CD4-positive, alpha-beta T cell (primary cell): ENCODE measurements around the gene PNMA6E. TPM values are rescaled to one million over a fixed set of nuclear protein-coding genes. Genes with fewer than 3 reads are reported as not detected.

ENCODE experiments used
- ATAC-seq: fragments of 200-7000 bp; cut with Tn5 transposase; one replicate; pipeline ENCODE4 v1.10.0; 2022; ENCODE audit warnings: mild to moderate bottlenecking; ENCODE audit not compliant: poor library complexity
- CTCF ChIA-PET: fragments of 350-600 bp; sonication (Branson Sonifier 250); formaldehyde crosslinking; loops from one replicate; lab custom pipeline; 2021; ENCODE audit warnings: antibody characterized with exemption, inconsistent platforms; lab: Charles Lee
- POLR2A ChIA-PET: fragments of 350-600 bp; sonication (Branson Sonifier 250); formaldehyde crosslinking; loops from one replicate; lab custom pipeline; 2021; ENCODE audit warnings: antibody characterized with exemption, inconsistent platforms; lab: Charles Lee
- DNase-seq, 14 experiments: peaks; one replicate each; pipeline ENCODE4 v3.0.0-alpha.2; 2013 to 2020; ENCODE audit warnings: mixed read lengths in 2 of 14
- H3K27ac ChIP-seq, 2 donors: one replicate each; pipeline versions ENCODE4 v1.5.1 to v1.7.0; 2013; ENCODE audit warnings: low read length in 2 of 2, low read depth in 1 of 2, mild to moderate bottlenecking in 1 of 2
- H3K27me3 ChIP-seq, 2 experiments: 1 replicate in 1 of 2; 2 replicates in 1 of 2; pipeline versions ENCODE4 v1.6.1 to v1.7.0; 2013; ENCODE audit warnings: low read length in 2 of 2, control low read depth in 1 of 2, mild to moderate bottlenecking in 1 of 2, moderate library complexity in 1 of 2; ENCODE audit not compliant: insufficient read depth in 2 of 2, control insufficient read depth in 1 of 2
- H3K36me3 ChIP-seq: one replicate; pipeline ENCODE4 v1.6.1; 2013; ENCODE audit warnings: low read length, control low read depth; ENCODE audit not compliant: insufficient read depth
- H3K4me1 ChIP-seq: one replicate; pipeline ENCODE4 v1.6.1; 2013; ENCODE audit warnings: low read length, control low read depth; ENCODE audit not compliant: insufficient read depth
- H3K4me3 ChIP-seq: one replicate; pipeline ENCODE4 v1.5.1; 2013; ENCODE audit warnings: mild to moderate bottlenecking, low read length, moderate library complexity
- H3K9me3 ChIP-seq, 2 experiments: 1 replicate in 1 of 2; 2 replicates in 1 of 2; pipeline versions ENCODE4 v1.6.1 to v1.7.0; 2013; ENCODE audit warnings: low read length in 2 of 2, mild to moderate bottlenecking in 2 of 2, control low read depth in 1 of 2, moderate library complexity in 1 of 2; ENCODE audit not compliant: control insufficient read depth in 1 of 2, insufficient read depth in 1 of 2
- H3K27ac Mint-ChIP-seq: one replicate; pipeline ENCODE4 v1.8.0; 2020; ENCODE audit warnings: mixed read lengths
- H3K27me3 Mint-ChIP-seq: one replicate; pipeline ENCODE4 v1.8.0; 2021; ENCODE audit warnings: mixed read lengths
- H3K36me3 Mint-ChIP-seq: one replicate; pipeline ENCODE4 v1.8.0; 2021; ENCODE audit warnings: low read depth, mixed read lengths
- H3K4me1 Mint-ChIP-seq: one replicate; pipeline ENCODE4 v1.8.0; 2021; ENCODE audit warnings: low read depth, mixed read lengths
- H3K4me3 Mint-ChIP-seq: one replicate; pipeline ENCODE4 v1.8.0; 2020; ENCODE audit warnings: mild to moderate bottlenecking, mixed read lengths
- H3K9me3 Mint-ChIP-seq: one replicate; pipeline ENCODE4 v1.8.0; 2020; ENCODE audit warnings: mixed read lengths
- intact Hi-C, 2 experiments: fragments of 100-400 bp; cut with DNase I in 1 of 2; cut with micrococcal nuclease in 1 of 2; formaldehyde crosslinking; loops; one replicate each; pipeline versions ENCODE4 v1.15.1 to v1.9.0; 2023 to 2025; cut with DNase I, micrococcal nuclease
- total RNA-seq, 174 experiments: library from RNA in 2 of 174; stranded (reverse) in 2 of 174; gene quantifications; one replicate each; pipeline ENCODE4 v1.2.3 and lab custom pipeline; 2021 to 2026
- TF ChIP-seq, protein P1 (sequence below): fragments of 200-600 bp; IDR thresholded peaks from one replicate; pipeline ENCODE4 v1.8.0; 2022; ENCODE audit warnings: antibody characterized with exemption, mild to moderate bottlenecking

Gene PNMA6E
- total RNA-seq, 2 experiments from 2014 or later: not detected

DNA sequence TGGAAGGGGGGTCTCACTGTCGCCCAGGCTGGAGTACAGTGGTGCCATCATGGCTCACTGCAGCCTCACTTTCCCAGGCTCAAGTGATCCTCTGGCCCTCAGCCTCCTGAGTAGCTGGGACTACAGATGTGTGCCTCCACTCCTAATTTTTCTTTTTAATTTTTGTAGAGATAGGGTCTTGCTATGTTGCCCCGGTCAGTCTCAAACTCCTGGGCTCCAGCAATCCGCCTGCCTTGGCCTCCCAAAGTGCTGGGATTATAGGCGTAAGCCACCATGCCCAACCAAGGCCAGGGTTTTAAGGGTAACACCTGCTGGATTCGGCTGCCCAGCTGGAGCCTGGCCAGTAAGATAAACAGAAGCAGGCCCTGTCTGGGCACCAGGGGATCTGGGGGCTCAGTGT lies 41.3 kb upstream of the PNMA6E start:
- H3K27ac Mint-ChIP-seq: no peak overlapping the region
- H3K4me3 ChIP-seq: no peak overlapping the region
- intact Hi-C loops: no loop called here
- H3K36me3 Mint-ChIP-seq: no peaks in the 10 kb centered on the region
- CTCF ChIA-PET: no interaction called here
- H3K4me1 Mint-ChIP-seq: no peaks in the 10 kb centered on the region
- no peaks in the 10 kb centered on the region for H3K36me3 ChIP-seq
- no peaks in the 10 kb centered on the region for H3K27me3 ChIP-seq
- ATAC-seq (no peak), DNase-seq (no peak)
- TF ChIP-seq, protein P1, sequence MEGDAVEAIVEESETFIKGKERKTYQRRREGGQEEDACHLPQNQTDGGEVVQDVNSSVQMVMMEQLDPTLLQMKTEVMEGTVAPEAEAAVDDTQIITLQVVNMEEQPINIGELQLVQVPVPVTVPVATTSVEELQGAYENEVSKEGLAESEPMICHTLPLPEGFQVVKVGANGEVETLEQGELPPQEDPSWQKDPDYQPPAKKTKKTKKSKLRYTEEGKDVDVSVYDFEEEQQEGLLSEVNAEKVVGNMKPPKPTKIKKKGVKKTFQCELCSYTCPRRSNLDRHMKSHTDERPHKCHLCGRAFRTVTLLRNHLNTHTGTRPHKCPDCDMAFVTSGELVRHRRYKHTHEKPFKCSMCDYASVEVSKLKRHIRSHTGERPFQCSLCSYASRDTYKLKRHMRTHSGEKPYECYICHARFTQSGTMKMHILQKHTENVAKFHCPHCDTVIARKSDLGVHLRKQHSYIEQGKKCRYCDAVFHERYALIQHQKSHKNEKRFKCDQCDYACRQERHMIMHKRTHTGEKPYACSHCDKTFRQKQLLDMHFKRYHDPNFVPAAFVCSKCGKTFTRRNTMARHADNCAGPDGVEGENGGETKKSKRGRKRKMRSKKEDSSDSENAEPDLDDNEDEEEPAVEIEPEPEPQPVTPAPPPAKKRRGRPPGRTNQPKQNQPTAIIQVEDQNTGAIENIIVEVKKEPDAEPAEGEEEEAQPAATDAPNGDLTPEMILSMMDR: no peak
- POLR2A ChIA-PET: no interaction called here
- no peak overlapping the region for H3K27ac ChIP-seq
- peaks cover 7% of the 10 kb centered on the region for H3K27me3 Mint-ChIP-seq
- H3K4me1 ChIP-seq: no peaks in the 10 kb centered on the region
- no peaks in the 10 kb centered on the region for H3K9me3 Mint-ChIP-seq
- H3K4me3 Mint-ChIP-seq: no peak overlapping the region
- H3K9me3 ChIP-seq: no peaks in the 10 kb centered on the region

DNA sequence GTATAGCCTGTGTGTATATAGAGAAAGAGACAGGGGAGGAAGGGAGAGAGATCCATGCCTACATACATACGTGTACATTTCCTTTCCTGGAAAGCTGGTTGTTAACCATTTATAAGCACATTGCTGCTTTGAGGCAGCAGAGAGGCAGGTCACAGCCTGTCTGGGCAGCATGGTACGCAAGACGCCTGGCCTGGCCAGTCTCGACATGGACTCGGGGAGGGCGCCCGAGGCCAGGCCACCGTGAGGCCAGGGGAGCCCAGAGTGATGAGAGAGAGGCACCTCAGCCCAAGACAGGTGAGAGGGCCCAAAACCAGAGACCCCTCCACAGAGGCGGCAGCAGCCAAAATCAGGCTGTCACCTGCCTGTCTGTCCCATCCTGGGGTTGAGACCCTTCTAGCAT lies 40.8 kb upstream of the PNMA6E start:
- DNase-seq (no peak), ATAC-seq (no peak)
- no peaks in the 10 kb centered on the region for H3K36me3 ChIP-seq
- CTCF ChIA-PET: no interaction called here
- Mint-ChIP-seq H3K4me3 (no peak overlapping the region), H3K27ac (no peak overlapping the region), H3K36me3 (no peaks in the 10 kb centered on the region), H3K27me3 (peaks cover 7% of the 10 kb centered on the region), H3K4me1 (no peaks in the 10 kb centered on the region), H3K9me3 (no peaks in the 10 kb centered on the region)
- H3K4me1 ChIP-seq: no peaks in the 10 kb centered on the region
- no peaks in the 10 kb centered on the region for H3K27me3 ChIP-seq
- intact Hi-C loops: no loop called here
- H3K9me3 ChIP-seq: no peaks in the 10 kb centered on the region
- H3K4me3 ChIP-seq: no peak overlapping the region
- H3K27ac ChIP-seq: no peak overlapping the region
- POLR2A ChIA-PET: no interaction called here
- TF ChIP-seq, protein P1: no peak

DNA sequence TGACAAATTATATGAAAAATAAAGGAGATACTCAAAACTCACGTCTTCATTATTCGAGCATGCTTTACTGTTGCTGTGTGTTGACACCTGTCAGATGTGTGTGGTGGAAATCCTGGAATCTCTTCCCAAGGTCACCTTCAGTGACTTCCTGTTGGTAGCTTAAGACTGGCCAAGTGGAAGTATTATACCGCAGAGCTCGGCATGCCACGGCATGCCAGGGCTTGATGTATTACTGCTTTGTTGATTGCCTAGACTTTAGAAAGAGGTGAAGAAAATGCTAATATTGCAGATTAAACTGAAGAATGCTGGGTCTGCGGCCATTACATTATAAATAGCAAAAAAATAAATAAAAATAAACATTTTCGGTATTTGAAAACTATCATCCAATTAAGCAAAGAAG lies 40.1 kb upstream of the PNMA6E start:
- Histone ChIP-seq H3K27me3 (no peaks in the 10 kb centered on the region), H3K27ac (no peak overlapping the region), H3K36me3 (no peaks in the 10 kb centered on the region), H3K4me3 (no peak overlapping the region), H3K9me3 (no peaks in the 10 kb centered on the region), H3K4me1 (no peaks in the 10 kb centered on the region)
- Mint-ChIP-seq H3K4me3 (no peak overlapping the region), H3K27ac (no peak overlapping the region), H3K27me3 (peaks cover 7% of the 10 kb centered on the region), H3K9me3 (no peaks in the 10 kb centered on the region), H3K4me1 (no peaks in the 10 kb centered on the region), H3K36me3 (no peaks in the 10 kb centered on the region)
- ChIA-PET POLR2A (no interaction called here), CTCF (interaction anchor here (0.6 kb wide), 1 partner anchor 397 kb away, joined by 3 read pairs; no protein-coding TSS in a partner anchor)
- DNase-seq: no peak
- TF ChIP-seq, protein P1: no peak
- ATAC-seq: no peak
- intact Hi-C loops: no loop called here
